ENCODE measurements around the gene RBM45. TPM values are rescaled to one million over a fixed set of nuclear protein-coding genes. Genes with fewer than 3 reads are reported as not detected.

Gene RBM45
- total RNA-seq, 1 donor from 2014 or later = 10.3 TPM

DNA sequence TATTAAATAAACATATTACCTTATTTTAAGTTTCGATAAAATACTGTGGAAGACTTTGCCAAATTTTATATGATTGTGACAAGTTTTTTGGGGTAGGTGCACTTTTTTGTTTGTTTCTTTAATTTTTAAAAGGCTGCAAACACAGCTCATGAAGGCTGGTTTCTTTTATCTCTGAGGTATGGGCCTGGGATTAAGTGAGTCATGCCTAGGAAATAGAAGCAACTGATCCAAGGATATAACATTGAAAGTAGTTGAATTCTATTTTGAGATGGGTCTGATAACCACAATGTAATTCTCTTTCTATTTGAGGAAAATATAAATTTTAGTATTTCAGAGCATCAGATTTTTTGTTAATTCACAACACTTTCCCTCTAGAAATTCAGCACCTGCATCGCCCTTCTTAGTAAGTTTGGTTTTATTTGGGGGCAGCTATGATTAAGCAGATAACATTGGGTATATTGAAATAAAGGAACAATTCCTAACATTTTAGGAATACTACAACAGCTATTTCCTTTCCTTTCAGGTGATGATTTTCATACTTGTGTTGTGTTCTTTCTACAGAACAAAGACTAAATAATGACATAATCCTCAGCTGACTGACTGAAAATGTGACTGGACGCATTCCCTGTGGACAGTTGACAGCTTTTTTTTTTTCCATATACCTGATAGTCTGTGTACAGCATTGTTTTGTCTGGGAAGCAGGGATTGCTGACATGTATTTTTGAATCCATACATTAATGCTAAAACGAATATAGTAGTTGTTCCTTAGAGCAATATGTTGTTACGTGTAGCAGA lies 16.8 kb downstream of the RBM45 start:
- Mint-ChIP-seq H3K27ac (ENCODE audit: unreplicated experiment) (no peak overlapping the region), H3K4me3 (ENCODE audit: unreplicated experiment) (no peak overlapping the region), H3K27me3 (ENCODE audit: low read depth) (no peaks in the 10 kb centered on the region), H3K9me3 (ENCODE audit: low read depth) (no peaks in the 10 kb centered on the region), H3K36me3 (ENCODE audit: low read depth) (peaks cover 14% of the 10 kb centered on the region), H3K4me1 (ENCODE audit: low read depth) (no peaks in the 10 kb centered on the region)
- no peak for DNase-seq (ENCODE audit: low spot score)
- TF ChIP-seq CTCF (IDR thresholded peaks at IDR 0.05) = no peak

DNA sequence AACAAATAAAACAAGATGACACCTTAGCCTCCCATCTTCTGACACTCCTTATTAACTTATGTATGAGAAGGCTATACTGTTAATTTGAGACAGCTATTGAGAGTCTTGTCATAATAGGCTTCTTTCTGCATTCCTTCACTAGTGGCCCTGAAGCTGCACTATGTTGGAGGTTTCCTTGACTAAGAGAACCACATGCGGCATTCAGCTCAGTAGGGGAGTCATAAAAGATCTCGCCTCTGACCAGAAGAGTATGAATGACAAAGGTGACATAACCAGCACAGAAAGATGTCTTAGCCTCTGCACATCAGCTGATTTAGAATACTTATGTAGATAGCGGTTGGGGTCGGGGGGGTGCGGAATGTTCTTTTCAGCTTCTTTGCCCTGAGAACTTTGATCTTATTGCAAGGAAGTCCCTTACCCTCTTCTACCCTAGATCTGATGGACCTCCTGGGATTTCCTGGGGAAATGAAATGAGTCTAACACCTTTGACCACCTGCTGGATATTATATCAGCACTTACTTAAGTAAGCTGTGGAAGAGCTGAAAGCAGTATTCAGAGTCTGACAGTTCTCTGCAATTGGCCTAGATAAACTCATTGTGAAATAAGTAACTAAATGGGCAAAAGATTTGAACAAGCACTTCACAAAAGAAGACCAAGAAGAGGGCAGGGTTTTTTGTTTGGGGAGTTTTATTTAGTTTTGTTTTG lies 24.2 kb downstream of the RBM45 start:
- Mint-ChIP-seq H3K36me3 (ENCODE audit: low read depth) (peaks cover 6% of the 10 kb centered on the region), H3K4me3 (ENCODE audit: unreplicated experiment) (no peak overlapping the region)

DNA sequence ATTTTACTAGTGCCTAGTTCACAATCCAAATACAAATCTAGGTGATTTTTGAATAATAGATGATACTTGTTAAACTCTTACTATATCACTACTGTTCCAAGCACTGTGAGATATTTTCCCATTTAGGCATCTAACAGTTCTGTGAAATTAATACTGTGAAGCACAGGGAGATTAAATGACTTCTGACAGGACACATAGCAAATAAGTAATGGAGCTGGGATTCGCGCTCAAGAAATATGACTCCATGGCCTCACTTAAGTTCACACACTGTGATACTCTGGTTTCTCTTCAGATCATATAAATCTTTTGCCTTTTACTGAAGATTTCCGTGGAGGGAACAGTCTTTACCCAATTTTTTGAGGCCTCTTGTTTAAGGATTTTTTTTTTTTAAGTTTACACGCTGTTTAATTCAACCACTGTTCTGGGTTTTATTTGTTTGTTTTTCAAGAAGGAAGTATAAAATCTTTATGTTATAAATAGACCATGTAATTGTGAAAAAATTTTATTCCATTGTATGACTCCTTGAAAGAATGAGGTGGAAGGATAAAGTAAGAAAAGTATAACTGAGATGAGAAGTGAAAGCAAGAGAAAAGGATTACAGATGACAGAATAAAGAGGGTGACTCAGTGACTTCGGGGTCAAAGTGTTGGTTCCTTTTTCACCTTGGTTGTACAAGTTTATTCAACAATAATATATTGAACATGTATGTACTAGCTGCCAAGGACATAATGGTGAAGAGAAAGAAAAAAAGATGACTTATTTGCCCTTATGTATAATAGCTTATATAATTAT lies 30.2 kb downstream of the RBM45 start:
- Mint-ChIP-seq H3K4me3 (ENCODE audit: unreplicated experiment) (no peak overlapping the region), H3K27ac (ENCODE audit: unreplicated experiment) (no peak overlapping the region), H3K9me3 (ENCODE audit: low read depth) (no peaks in the 10 kb centered on the region), H3K36me3 (ENCODE audit: low read depth) (no peaks in the 10 kb centered on the region), H3K4me1 (ENCODE audit: low read depth) (no peaks in the 10 kb centered on the region), H3K27me3 (ENCODE audit: low read depth) (no peaks in the 10 kb centered on the region)
- TF ChIP-seq CTCF (IDR thresholded peaks at IDR 0.05) = no peak
- DNase-seq (ENCODE audit: low spot score) = no peak

More for the DNA sequence above, 24.2 kb downstream of the RBM45 start:
- Mint-ChIP-seq H3K27me3 (ENCODE audit: low read depth) (no peaks in the 10 kb centered on the region), H3K27ac (ENCODE audit: unreplicated experiment) (no peak overlapping the region), H3K9me3 (ENCODE audit: low read depth) (no peaks in the 10 kb centered on the region), H3K4me1 (ENCODE audit: low read depth) (no peaks in the 10 kb centered on the region)
- no peak for DNase-seq (ENCODE audit: low spot score)
- TF ChIP-seq CTCF (IDR thresholded peaks at IDR 0.05) = no peak

DNA sequence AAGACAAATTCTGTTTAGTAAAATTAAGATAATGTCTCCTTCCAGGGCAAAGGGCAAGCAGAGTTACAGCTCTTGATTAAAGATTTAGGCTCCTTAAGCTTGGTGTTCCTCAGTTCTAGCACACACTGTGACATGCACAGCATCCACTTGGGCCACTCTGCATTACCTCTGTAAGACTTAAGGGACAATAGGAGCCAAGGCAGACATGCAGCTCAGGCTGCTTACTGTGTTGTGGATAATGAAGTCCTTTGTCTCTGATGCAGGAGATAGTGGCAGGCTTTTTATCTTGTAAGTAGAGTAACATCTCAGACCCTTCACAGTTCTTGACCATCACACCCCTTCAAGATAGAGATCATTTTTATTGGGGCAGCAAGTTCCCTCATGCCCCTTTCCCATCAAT lies 31.2 kb downstream of the RBM45 start:
- H3K9me3 Mint-ChIP-seq (ENCODE audit: low read depth) = no peaks in the 10 kb centered on the region
- H3K4me1 Mint-ChIP-seq (ENCODE audit: low read depth) = no peaks in the 10 kb centered on the region
- TF ChIP-seq CTCF (IDR thresholded peaks at IDR 0.05) = no peak
- no peak for DNase-seq (ENCODE audit: low spot score)
- H3K27me3 Mint-ChIP-seq (ENCODE audit: low read depth) = no peaks in the 10 kb centered on the region
- H3K4me3 Mint-ChIP-seq (ENCODE audit: unreplicated experiment) = no peak overlapping the region
- H3K36me3 Mint-ChIP-seq (ENCODE audit: low read depth) = no peaks in the 10 kb centered on the region
- no peak overlapping the region for H3K27ac Mint-ChIP-seq (ENCODE audit: unreplicated experiment)

DNA sequence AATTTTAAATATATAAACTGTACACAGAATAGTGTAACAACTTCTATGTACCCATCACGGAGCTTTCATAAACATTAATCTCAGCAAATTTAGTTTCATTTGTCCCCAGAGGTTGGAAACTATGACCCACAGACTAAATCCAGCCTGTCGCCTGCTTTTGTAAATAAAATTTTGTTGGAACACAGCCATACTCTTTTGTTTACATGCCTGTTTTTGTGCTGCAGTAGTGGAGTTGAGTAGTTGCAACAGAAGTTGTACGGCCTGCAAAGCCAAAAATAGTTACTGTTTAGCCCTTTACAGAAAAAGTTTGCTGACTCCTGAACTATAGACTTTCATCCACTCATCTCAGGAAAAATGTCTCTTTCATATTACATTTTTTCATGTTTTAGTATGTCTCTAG lies 39.8 kb downstream of the RBM45 start:
- H3K36me3 Mint-ChIP-seq (ENCODE audit: low read depth) = no peaks in the 10 kb centered on the region
- no peaks in the 10 kb centered on the region for H3K4me1 Mint-ChIP-seq (ENCODE audit: low read depth)
- DNase-seq (ENCODE audit: low spot score) = no peak
- H3K9me3 Mint-ChIP-seq (ENCODE audit: low read depth) = no peaks in the 10 kb centered on the region
- H3K4me3 Mint-ChIP-seq (ENCODE audit: unreplicated experiment) = no peak overlapping the region
- no peaks in the 10 kb centered on the region for H3K27me3 Mint-ChIP-seq (ENCODE audit: low read depth)
- TF ChIP-seq CTCF (IDR thresholded peaks at IDR 0.05) = no peak
- no peak overlapping the region for H3K27ac Mint-ChIP-seq (ENCODE audit: unreplicated experiment)
